GM21360 (cell line): ENCODE data around the gene ASB18.

Source experiments
- ATAC-seq: cut with Tn5 transposase; IDR thresholded peaks from one replicate; pipeline ENCODE4 v1.9.1; 2021; ENCODE audit warnings: mild to moderate bottlenecking, moderate library complexity; ENCODE audit not compliant: unreplicated experiment

Gene ASB18

DNA sequence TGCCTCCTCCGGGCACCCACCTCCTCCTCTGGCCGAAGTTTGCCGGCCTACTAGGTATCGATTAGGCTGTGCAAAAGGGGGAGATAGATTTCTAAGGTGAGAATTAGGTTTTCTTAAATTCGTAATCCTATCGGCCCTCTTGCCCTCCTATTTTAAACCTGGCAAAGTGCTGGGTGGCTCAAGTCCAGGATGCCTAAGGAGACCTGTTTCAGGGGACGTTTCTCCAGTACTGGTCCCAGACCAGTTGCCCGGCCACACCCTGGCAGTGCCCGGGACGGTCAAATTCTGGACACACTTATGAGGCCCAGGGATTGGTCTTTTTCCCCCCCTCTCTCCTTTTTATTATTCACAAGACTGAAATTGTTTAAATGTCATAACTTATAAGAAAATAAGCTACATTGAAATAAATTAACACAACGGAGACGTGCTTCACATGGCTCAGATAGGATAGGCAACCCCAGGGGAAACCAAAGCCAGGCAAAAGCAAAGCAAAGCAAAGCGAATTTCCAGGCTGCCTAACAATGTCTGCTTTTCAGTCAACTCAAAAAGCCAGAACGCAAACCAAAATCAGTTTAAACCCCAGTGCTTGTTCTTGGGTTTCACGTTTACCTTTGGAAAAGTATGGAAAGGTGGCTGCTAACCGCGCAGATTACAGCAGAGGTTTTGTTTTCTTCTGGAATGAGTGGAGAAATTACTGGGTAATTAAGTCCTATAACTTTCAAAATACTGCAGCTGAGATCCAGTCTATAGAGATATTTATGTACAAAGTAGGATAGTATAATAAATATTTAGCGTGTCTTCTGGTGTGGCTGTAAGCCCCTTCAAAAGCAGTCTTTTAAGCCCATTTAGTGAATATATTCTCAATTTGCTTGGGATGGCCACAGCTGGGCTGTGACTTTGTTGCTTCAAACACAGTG, 99.0 kb downstream of the ASB18 start:
- ATAC-seq: no peak

DNA sequence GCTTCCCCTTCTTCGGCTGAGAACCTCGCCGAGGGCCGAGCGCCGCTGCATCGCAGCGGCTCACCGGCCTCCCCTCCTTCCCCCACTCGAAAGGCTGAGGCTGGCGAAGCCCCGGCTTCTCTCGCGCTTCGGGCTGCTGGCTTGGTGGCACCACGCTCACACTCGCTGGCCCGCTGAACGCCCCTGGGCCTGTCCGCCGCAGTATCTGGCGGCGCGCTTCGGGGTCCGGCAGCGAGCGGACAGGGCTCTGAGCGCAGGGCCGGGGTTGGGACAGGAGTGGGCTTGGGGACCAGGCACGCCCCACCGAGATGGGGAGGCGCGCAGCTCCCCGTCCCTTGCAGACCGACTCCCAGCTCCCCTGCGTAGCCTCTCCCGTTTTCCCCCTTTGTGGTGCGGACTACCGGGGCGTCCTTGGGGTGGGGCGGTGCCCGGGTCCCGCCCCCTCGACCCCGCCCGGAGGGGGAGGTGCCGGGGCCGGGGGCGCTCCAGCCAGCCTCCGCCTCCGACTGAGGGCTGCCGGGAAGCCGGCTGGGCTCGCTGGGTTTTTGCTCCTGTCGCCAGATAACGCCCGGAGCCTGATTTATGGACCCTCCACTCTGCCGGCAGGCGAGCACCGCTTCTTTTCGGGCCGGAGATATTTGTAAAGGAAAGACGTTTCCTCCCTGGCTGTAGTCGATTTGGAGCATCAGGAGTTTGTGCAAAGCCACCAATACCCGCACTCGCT, 99.8 kb downstream of the ASB18 start:
- ATAC-seq: no peak

DNA sequence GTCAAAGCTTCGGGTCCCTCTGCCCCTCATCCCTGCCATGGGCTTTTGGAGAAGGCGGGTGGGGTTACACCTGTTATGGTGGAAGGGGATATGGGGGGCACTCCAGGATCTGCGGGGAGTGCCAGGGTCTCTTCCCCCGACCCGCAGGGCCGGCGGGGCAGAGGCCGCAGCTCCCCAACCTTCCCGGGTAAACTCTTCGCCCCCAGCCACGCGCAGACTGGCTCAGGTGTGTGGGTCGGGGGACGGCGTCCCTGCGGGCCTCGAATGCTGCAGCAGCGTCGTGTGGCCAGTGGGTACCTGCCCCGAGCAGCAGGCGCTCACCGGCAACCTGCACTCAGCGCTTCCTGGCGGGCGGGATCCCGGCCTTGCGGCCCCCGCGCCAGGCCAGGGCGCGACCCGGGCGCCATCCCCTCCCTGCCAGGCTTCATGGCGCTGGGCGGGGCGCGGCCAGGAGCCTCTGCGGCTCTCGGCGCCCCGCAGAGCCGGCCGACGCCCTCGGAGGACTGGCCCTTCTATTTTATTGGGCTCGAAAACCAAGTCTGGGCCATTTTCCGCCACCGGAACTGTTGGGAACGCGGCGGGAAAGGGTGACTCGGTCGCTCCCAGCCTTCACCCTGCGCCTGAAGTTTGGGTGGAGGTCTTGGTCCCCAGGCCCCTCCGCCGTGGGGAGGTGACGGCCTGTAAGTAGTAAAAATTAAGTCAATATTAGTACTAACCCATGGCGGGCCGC, 100.6 kb downstream of the ASB18 start:
- no peak for ATAC-seq

DNA sequence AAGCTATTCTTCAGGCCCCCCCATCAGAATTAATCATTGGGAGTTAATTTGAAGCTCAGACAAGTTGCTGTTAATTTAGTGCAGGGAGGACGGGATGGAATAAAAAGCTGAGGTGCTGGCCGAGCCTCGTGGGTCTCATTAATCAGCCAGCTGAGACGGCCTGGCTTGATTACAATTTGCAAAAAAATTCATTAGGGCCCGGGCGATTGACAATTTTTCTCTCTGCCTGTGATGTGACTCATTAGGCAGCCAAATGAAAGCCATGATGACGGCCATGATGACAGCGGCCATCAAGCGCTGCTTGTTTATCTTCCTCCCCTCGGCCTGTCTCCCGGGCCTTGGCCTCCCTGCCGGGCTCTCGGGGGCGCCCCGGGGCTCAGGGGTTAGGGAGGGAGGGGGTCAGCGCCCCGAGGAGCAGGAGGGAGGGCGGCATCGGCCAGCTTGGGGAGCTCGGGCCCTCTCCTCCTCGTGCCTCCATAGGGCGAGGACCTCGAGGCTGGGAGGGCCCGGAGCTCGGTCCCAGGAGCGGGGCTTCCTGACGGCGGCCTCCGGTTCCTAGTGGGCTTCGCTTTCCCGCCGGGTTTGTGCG, 101.2 kb downstream of the ASB18 start:
- no peak for ATAC-seq

DNA sequence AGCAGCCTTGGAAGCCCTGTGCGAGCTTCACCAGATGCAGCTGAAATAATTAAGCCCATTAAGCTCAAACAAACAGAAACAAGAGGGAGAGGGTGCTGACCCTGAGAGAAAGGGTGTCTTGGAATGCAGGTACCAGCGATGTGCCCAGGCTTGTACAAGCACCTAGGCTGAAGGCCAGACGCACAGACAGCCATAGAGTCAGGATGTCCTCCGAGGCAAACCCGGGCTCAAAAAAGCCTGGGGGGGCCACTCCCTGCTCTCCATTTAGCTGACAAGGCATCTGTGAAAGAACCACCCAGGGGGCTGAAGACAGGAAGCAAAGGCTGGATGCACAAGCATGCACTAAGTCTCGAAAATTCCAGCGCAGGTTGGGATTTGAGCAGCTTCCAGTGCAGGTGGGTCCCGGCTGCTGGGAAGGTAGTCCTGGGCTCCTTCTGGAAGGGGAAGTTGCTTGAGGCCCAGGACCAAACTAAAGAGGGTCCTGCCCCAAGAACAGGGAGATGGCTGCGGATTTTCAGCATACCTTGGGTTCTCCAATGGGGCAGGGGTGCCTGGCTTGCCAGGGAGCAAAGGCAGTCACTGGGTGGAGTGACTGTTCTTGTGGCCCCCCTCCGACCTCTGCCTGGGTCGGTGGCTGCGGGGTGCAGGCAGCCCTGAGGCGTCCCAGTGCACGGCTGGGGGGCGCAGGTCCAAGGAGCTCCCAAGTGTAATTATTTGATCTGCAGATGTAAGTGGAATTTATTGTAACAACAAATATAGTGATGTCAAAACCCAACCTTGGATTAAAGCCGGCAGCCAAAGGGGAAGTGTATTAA, 102.0 kb downstream of the ASB18 start:
- no peak for ATAC-seq

DNA sequence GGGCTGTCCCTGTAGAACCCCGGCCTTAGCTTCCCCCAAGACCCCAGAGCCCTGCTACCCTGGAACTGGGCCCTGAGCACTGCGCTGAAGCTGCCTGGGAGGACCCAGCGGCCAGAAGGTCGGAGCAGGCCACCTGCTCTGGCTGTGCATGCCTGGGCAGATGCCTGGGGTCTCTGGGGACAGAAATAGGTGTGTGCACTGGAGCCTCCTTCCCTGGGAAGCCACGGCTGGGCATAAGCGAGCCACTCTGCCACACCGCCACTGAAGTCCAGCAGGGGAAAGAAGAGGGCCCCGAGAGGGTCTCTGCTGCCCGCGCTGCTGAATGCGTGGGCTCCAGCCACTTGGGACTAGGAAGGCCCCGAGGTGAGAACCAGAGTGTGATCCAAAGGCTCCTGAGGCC, 102.7 kb downstream of the ASB18 start:
- ATAC-seq: no peak

DNA sequence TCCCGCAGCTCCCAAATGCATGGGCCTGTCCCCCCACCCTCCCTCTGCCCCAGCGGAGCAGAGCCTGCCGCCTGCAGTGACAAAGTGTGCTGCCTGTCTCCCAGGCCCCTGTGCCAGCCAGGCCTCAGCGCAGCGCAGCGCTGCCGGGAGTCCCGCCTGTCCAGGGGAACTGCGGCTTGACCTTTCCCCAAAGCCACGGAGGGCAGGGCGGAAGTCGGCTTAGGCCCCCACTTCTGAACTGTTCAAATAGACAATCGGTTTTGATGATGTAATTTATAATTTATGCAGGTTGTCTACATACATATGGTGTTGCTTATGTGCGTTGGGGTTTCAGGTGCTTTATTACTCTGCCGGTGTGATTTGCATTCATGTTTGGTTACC, 103.1 kb downstream of the ASB18 start:
- ATAC-seq: no peak

DNA sequence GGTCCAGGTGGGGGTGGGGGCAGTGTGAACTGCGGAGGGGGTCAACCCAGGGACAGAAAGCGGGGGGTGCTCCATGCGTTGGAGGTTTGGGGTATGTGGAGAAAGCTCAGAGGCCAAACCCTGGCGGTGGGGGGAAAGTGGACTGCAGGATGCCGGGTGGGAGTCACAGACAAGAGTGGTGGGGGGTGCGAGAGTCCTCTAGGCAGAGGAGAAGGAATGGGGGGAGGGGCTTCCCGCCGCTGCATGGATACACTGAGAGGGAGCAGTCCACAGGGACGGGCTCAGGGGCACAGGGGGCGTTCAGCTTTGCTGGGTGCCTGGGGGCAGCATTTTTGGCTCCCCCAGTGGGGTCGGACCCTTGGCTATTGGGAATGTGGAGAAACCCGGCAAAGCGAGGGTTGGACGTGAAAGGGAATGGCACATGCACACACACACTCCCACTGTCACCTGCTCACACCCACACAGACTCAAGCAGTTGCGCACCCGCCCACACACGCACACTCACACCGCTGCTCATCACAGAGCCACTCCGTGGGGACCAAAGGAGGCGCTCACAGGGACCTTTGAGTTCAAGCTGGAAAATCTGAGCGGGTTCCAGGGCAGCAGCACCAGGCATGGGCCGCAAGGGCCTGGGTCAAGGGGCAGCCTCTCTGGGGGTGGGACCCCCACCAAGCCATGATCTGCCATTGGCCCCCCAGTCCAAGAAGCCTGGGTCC, 103.7 kb downstream of the ASB18 start:
- ATAC-seq: no peak

DNA sequence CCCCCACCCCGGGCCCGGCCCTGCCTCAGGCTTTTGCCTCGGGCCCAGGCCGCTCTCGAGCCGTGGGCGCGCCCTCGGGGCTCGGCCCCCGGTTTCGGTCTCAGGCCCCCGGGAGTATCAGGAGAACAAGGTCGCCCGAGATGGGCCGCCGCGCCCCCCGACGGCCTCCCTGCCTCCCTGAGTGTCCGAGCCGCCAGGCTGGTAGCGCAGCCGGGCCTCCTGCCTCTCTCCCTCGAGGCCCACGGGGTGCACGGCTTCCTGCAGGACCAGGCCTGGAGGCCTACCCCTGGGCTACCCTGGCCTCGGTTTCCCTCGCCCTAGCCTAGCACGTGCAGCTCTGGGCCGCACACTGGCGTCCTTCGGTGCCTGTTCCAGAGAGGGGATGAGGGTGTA, 104.4 kb downstream of the ASB18 start:
- ATAC-seq: no peak

DNA sequence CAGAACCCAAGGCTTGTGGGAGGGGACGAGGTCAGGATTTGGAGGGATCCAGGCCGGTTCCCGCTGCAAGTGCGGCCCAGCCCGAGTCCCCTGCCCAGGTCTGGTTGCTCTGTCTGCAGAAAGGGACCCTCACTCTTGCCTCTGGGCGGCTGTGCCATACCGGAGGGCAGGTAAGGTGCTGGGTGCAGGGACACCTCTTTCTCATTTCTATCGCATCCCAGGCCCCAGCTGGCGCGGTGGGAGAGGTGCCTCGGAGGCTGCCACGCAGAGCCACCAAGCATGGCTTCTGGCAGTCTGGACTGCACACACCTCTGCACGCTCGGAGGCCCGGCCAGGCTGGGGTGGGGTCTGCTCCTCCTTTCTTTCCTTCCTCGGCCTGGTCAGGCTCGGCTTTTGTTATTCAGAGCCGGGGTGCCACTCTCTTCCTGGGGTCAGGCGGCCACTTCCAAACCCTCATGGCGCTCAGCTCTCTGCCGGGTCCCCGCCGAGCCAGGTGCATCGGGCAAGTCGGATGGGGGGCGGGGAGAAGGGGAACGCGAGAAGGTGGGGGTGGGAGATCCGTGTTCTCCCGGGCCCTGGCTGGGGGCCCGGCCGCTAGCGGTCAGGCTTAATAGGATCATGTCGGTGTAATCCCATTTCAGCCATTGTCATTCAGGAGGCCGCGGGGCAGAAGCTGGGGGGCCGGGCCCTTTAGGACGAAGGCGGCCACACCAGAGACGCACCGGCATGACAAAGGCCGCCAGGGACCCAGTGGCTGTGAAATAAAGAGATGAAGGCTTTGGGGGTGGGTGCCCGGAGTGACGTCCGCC, 105.0 kb downstream of the ASB18 start:
- no peak for ATAC-seq

DNA sequence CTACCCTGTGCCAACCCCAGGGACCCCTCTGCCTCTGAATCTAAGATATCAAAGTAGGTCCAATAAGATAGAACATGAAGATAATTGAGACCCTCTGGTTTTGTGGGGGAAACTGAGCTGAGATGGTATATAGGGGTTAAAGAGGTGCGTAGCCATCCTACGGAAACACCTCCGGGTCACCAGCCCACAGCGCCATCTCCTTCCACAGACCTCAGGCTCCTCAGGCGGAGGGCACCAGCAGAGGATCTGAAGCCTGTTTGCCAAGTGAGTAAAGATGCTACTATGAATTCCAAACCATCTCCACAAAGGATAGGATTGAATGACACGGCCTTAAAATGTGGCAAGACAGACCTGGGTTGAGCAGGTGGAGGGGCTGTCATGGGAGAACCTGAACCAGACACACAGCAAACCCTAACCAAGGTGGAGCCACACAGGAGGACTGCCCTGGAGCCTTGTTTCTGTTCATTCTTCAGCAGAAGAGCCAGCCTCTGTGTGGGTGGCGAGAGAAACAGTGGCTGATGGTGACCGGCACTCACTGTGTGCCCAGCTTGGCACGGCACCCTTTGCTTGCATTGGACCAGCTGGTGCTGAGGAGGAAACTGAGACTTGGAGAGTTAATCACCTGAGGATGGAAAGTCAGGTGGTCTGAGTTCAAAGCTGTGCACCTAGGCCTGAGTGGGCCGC, 106.2 kb downstream of the ASB18 start:
- no peak for ATAC-seq

DNA sequence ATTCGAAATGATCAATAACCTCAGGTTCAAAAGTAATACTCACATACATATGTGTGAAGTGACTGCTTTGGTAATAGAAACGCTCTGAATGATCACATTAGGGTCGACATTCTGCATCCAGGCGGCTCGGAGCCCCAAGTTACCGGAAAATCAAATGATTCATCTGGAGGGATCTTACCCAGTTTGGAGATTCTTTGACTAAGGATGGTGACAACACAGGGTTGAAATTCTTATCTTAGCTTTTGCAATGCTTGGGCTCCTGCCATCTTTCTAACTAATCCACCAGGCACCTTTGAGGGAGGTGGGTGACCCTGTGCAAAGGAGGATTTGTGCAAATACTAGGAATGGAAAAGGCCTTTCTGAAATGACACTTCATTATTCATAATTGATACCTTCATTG, 106.8 kb downstream of the ASB18 start:
- no peak for ATAC-seq

DNA sequence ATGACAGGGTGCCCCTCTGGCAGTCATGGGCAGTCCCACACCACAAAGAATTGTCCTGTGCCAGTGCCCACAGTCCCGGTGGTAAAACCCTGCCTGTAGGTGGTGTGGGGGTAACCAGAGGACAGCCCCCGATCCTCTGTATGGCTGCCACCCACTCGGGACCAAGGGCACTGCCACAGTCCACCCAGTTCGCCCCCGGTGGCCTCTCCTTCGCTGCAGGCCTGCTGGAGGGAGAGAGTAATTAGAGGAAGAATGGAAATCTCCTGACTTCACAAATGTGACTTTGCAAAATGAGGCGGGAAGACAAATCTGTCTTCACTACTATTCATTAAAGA, 107.4 kb downstream of the ASB18 start:
- no peak for ATAC-seq

DNA sequence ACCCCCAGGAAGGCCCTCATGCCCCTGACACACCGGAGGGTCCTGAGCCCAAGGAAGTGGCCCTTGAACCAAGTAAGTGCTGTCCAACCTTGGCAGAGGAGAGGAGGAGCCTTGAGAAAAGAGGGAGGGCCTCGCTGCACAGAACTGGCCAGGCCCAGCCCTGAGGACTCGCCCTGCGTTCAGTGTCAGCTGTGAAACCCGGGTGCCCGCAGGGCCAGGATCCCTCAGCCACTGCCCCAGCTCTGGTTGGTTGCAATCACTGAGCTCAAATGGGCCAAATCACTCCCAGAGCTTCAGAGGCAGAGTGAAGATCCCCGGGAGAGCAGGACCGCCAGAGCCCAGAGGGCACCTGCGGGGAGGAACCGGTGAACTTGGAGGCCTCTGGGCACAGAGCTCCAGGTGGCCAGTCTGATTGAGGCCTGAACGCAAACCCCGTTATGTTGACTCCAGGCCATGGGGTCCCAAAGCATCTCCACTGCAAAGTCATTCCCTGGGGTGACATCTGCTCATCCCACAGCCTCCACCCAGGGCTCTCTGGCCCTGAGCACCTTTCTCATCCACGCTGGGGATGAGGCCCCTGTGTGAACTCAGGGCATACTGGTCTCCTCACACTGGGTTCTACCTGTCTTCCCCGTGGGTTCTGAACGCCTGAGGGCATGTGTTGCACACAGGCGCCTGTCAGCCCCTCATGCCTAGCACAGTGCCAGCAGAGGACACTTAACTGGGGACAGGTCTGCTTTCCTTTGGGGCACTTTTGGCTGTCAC, 107.9 kb downstream of the ASB18 start:
- no peak for ATAC-seq

DNA sequence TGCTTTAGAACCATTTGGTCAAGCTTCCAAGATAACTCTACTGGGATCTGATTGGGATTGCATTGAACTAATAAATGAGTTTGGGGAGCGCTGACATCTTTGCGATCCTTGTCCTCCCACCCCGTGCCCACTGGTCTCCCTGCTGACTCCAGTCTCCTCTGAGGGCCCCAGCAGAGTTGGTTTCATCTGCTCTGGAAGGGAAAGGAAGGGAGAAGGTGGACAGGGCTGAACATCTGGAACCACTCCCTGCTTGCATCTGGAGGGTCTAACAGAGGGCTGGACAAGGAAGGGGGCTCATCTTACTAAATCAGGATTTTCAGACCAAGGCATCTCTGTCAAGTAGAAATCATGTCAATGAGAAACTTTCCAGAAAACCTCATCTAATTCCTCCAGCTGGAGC, 108.8 kb downstream of the ASB18 start:
- ATAC-seq: no peak

DNA sequence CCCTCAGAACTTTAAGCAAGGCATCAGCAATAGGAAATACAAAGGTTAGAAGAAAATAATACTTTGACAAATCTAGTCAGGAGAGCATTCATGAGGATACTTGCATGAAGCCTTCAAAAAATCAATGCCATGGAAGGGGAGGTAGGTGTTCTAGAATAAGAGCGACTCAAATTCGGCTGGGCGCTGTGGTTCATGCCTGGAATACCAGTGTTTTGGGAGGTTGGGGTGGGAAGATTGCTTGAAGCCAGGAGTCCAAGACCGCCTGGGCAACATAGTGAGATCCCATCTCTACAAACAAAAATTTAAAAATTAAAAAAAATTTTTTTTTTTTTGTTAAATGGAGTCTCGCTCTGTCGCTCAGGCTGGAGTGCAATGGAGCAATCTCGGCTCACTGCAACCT, 117.8 kb downstream of the ASB18 start:
- ATAC-seq: no peak

DNA sequence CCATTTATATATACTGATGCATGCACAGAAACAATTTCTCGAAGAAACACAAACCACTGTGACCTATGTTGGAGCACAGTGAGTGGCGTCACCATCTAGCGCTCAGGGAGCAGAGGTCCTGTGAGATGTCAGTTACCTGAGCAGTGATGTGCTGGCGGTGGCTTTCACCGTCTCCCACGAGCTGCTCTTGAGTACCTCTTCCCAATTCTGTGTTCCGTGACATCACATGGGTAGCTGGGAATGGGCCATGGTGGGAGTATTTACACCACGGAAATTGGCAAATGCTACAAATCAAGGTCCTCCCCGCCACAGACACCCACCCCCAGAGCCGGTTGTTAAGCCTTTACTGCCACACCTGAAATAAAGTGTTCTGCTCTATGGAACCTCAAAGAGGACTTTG, 120.4 kb downstream of the ASB18 start:
- no peak for ATAC-seq
